Measurements from ENCODE around the gene DNAJC5G.
"Not testable (repeated sequence)": the region's sequence is repeated elsewhere in the genome, so short reads cannot be mapped to it uniquely, and the experiment has no call there.

Gene DNAJC5G

GRCh38 chr2:27281442-27281841 is 6.2 kb downstream of the DNAJC5G start:
- Mint-ChIP-seq H3K36me3 (no peaks in the 10 kb centered on the region), H3K27me3 (peaks cover 32 to 35% of the 10 kb centered on the region in 2 donors), H3K9me3 (no peaks in the 10 kb centered on the region), H3K4me1 (peaks cover 5% of the 10 kb centered on the region in 2 donors), H3K27ac (no peak overlapping the region), H3K4me3 (no peak overlapping the region)
- DNase-seq, result no peak
- ATAC-seq (replicated peaks), result no peak

- Mint-ChIP-seq H3K27me3 (peaks cover 32 to 35% of the 10 kb centered on the region in 2 donors), H3K27ac (no peak within 1 kb of the TSS), H3K4me3 (no peak within 1 kb of the TSS), H3K36me3 (no peaks in the 10 kb centered on the region), H3K9me3 (no peaks in the 10 kb centered on the region), H3K4me1 (peaks cover 5% of the 10 kb centered on the region in 2 donors)
- no peak for DNase-seq
- ATAC-seq (replicated peaks), result no peak
Measured at GRCh38 chr2:27281855-27282559, 6.8 kb downstream of the DNAJC5G start, which contains the start of gene TRIM54. Gene TRIM54, plus strand, starts transcription at chr2:27282429. Its CDS starts 303 bp downstream, at chr2:27282732.

- no peak for DNase-seq
- H3K36me3 Mint-ChIP-seq, result no peaks in the 10 kb centered on the region
- no peak for ATAC-seq (replicated peaks)
- no peak overlapping the region for H3K4me3 Mint-ChIP-seq
- peaks cover 26 to 30% of the 10 kb centered on the region in 2 donors for H3K27me3 Mint-ChIP-seq
- H3K4me1 Mint-ChIP-seq, result peaks cover 5% of the 10 kb centered on the region in 2 donors
- H3K27ac Mint-ChIP-seq, result no peak overlapping the region
- no peaks in the 10 kb centered on the region for H3K9me3 Mint-ChIP-seq
Measured at GRCh38 chr2:27282892-27283291, 7.7 kb downstream of the DNAJC5G start.

GRCh38 chr2:27284996-27285395 is 9.8 kb downstream of the DNAJC5G start:
- Mint-ChIP-seq H3K4me1 (peaks cover 0 to 2% of the 10 kb centered on the region in 2 donors), H3K27ac (no peak overlapping the region), H3K9me3 (no peaks in the 10 kb centered on the region), H3K36me3 (no peaks in the 10 kb centered on the region), H3K27me3 (peaks cover 23 to 26% of the 10 kb centered on the region in 2 donors), H3K4me3 (no peak overlapping the region)
- ATAC-seq (replicated peaks) (no peak), DNase-seq (no peak)

- Mint-ChIP-seq H3K36me3 (no peaks in the 10 kb centered on the region), H3K27ac (no peak overlapping the region), H3K9me3 (no peaks in the 10 kb centered on the region), H3K4me3 (no peak overlapping the region), H3K27me3 (peaks cover 23 to 26% of the 10 kb centered on the region in 2 donors), H3K4me1 (no peaks in the 10 kb centered on the region)
- no peak for ATAC-seq (replicated peaks)
- DNase-seq, result no peak
Measured at GRCh38 chr2:27285481-27285880, 10.2 kb downstream of the DNAJC5G start.

- Mint-ChIP-seq H3K9me3 (no peaks in the 10 kb centered on the region), H3K27me3 (peaks cover 4 to 5% of the 10 kb centered on the region in 2 donors), H3K4me3 (no peak overlapping the region), H3K4me1 (no peaks in the 10 kb centered on the region), H3K36me3 (no peaks in the 10 kb centered on the region), H3K27ac (no peak overlapping the region)
- DNase-seq (no peak), ATAC-seq (replicated peaks) (no peak)
Measured at GRCh38 chr2:27288610-27289009, 13.4 kb downstream of the DNAJC5G start.

GRCh38 chr2:27290549-27290948 is 15.3 kb downstream of the DNAJC5G start:
- Mint-ChIP-seq H3K4me3 (no peak overlapping the region), H3K9me3 (no peaks in the 10 kb centered on the region), H3K27me3 (no peaks in the 10 kb centered on the region), H3K27ac (no peak overlapping the region), H3K36me3 (no peaks in the 10 kb centered on the region), H3K4me1 (no peaks in the 10 kb centered on the region)
- DNase-seq, result no peak
- peak; percentile 23 to 48 for ATAC-seq (replicated peaks)

- H3K4me3 Mint-ChIP-seq, result no peak overlapping the region
Measured at GRCh38 chr2:27291865-27292264, 16.6 kb downstream of the DNAJC5G start.

GRCh38 chr2:27294928-27295327 is 19.7 kb downstream of the DNAJC5G start:
- ATAC-seq (replicated peaks), result no peak

More at GRCh38 chr2:27291865-27292264, 16.6 kb downstream of the DNAJC5G start:
- DNase-seq (no peak), ATAC-seq (replicated peaks) (no peak)
- Mint-ChIP-seq H3K9me3 (no peaks in the 10 kb centered on the region), H3K27ac (no peak overlapping the region), H3K27me3 (peaks cover 0 to 3% of the 10 kb centered on the region in 2 donors), H3K4me1 (no peaks in the 10 kb centered on the region), H3K36me3 (no peaks in the 10 kb centered on the region)

GRCh38 chr2:27296481-27296880 is 21.2 kb downstream of the DNAJC5G start:
- Mint-ChIP-seq H3K36me3 (no peaks in the 10 kb centered on the region), H3K27ac (no peak overlapping the region), H3K4me3 (no peak overlapping the region), H3K4me1 (no peaks in the 10 kb centered on the region), H3K27me3 (peaks cover 11 to 17% of the 10 kb centered on the region in 2 donors), H3K9me3 (no peaks in the 10 kb centered on the region)
- ATAC-seq (replicated peaks), result no peak
- DNase-seq, result no peak

More at GRCh38 chr2:27294928-27295327, 19.7 kb downstream of the DNAJC5G start:
- H3K27ac Mint-ChIP-seq, result no peak overlapping the region
- H3K36me3 Mint-ChIP-seq, result no peaks in the 10 kb centered on the region
- H3K27me3 Mint-ChIP-seq, result peaks cover 11 to 17% of the 10 kb centered on the region in 2 donors
- H3K4me1 Mint-ChIP-seq, result no peaks in the 10 kb centered on the region
- no peaks in the 10 kb centered on the region for H3K9me3 Mint-ChIP-seq
- no peak overlapping the region for H3K4me3 Mint-ChIP-seq
- DNase-seq, result no peak

- DNase-seq (no peak), ATAC-seq (replicated peaks) (no peak)
- peaks cover 11 to 17% of the 10 kb centered on the region in 2 donors for H3K27me3 Mint-ChIP-seq
- H3K27ac Mint-ChIP-seq, result no peak overlapping the region
- H3K36me3 Mint-ChIP-seq, result no peaks in the 10 kb centered on the region
- no peak overlapping the region for H3K4me3 Mint-ChIP-seq
- no peaks in the 10 kb centered on the region for H3K9me3 Mint-ChIP-seq
- no peaks in the 10 kb centered on the region for H3K4me1 Mint-ChIP-seq
Measured at GRCh38 chr2:27297195-27297594, 22.0 kb downstream of the DNAJC5G start.

GRCh38 chr2:27298391-27299080 is 23.3 kb downstream of the DNAJC5G start:
- H3K36me3 Mint-ChIP-seq, result no peaks in the 10 kb centered on the region
- no peak overlapping the region for H3K4me3 Mint-ChIP-seq
- no peaks in the 10 kb centered on the region for H3K9me3 Mint-ChIP-seq
- no peak overlapping the region for H3K27ac Mint-ChIP-seq
- DNase-seq (no peak), ATAC-seq (replicated peaks) (no peak)
- peaks cover 0 to 2% of the 10 kb centered on the region in 2 donors for H3K4me1 Mint-ChIP-seq
- H3K27me3 Mint-ChIP-seq, result peaks cover 11 to 17% of the 10 kb centered on the region in 2 donors

GRCh38 chr2:27300606-27301005 is 25.4 kb downstream of the DNAJC5G start:
- not testable (repeated sequence) for DNase-seq; H3K36me3 Mint-ChIP-seq; H3K4me3 Mint-ChIP-seq; H3K4me1 Mint-ChIP-seq; ATAC-seq (replicated peaks); H3K27ac Mint-ChIP-seq; H3K9me3 Mint-ChIP-seq
- H3K27me3 Mint-ChIP-seq, result peaks cover 23 to 31% of the 10 kb centered on the region in 2 donors

- DNase-seq (no peak), ATAC-seq (replicated peaks) (peak; percentile 60 to 67)
- Mint-ChIP-seq H3K9me3 (no peaks in the 10 kb centered on the region), H3K27me3 (peaks cover 30 to 41% of the 10 kb centered on the region in 2 donors), H3K4me3 (peak overlapping the region; percentile 56 to 67), H3K4me1 (peaks cover 7 to 15% of the 10 kb centered on the region in 2 donors), H3K27ac (no peak overlapping the region), H3K36me3 (peaks cover 0 to 1% of the 10 kb centered on the region in 2 donors)
Measured at GRCh38 chr2:27303093-27304025, 28.1 kb downstream of the DNAJC5G start.

Data from stimulated activated naive B cell treated with anti-CD40 and anti-IgM and Interleukin-4, amounts not matched to agents 10 μg/mL and 1 μg/mL and 100 μg/mL, for 72 hours (primary cell).